Neural cell (in vitro differentiated cells): ENCODE measurements around the gene PTPRN2. TPM values are rescaled to one million over a fixed set of nuclear protein-coding genes. Genes with fewer than 3 reads are reported as not detected.

Source experiments
- H2AFZ ChIP-seq: fragments of 200-600, 300-800 bp; sonication (generic), shearing (Covaris generic); 2 replicates; pipeline ENCODE4 v1.6.0; 2014; ENCODE audit warnings: low read depth, mild to moderate bottlenecking, antibody characterized with exemption, low read length, moderate library complexity
- H3F3A ChIP-seq: fragments of 200-600 bp; shearing (Covaris generic); 2 replicates; pipeline ENCODE4 v1.6.1; 2016; ENCODE audit warnings: mild to moderate bottlenecking, moderate library complexity, mixed read lengths, antibody characterized with exemption, low read length; ENCODE audit not compliant: insufficient read depth, poor library complexity, severe bottlenecking
- H3K27ac ChIP-seq: fragments of 200-600, 300-800 bp; sonication (generic), shearing (Covaris generic); 2 replicates; pipeline ENCODE4 v1.5.1; 2014; ENCODE audit warnings: mild to moderate bottlenecking, low read length, moderate library complexity
- H3K27me3 ChIP-seq: fragments of 300-800, 200-600 bp; sonication (generic), shearing (Covaris generic); 2 replicates; pipeline ENCODE4 v1.6.0; 2014; ENCODE audit warnings: mild to moderate bottlenecking, low read depth, low read length, moderate library complexity; ENCODE audit not compliant: insufficient read depth
- H3K36me3 ChIP-seq: fragments of 300-800, 200-600 bp; sonication (generic), shearing (Covaris generic); 2 replicates; pipeline ENCODE4 v1.5.1; 2014; ENCODE audit warnings: mild to moderate bottlenecking, antibody characterized with exemption, low read length, moderate library complexity; ENCODE audit not compliant: insufficient read depth
- H3K4me2 ChIP-seq: fragments of 300-800, 200-600 bp; sonication (generic), shearing (Covaris generic); 2 replicates; pipeline ENCODE4 v1.6.0; 2014; ENCODE audit warnings: mild to moderate bottlenecking, low read length
- H3K4me3 ChIP-seq: fragments of 300-800, 200-600 bp; sonication (generic), shearing (Covaris generic); 2 replicates; pipeline ENCODE4 v1.5.1; 2014; ENCODE audit warnings: mild to moderate bottlenecking, low read length, moderate library complexity
- H3K79me2 ChIP-seq: fragments of 200-600 bp; shearing (Covaris generic); replicated peaks from 2 replicates; pipeline ENCODE4 v1.6.0; 2014; ENCODE audit warnings: mild to moderate bottlenecking, low read length, moderate library complexity; ENCODE audit not compliant: insufficient read depth
- H3K9ac ChIP-seq: fragments of 300-800, 200-600 bp; sonication (generic), shearing (Covaris generic); 2 replicates; pipeline ENCODE4 v1.6.1; 2016; ENCODE audit warnings: mild to moderate bottlenecking, low read length, mixed read lengths
- H3K9me2 ChIP-seq: fragments of 200-600 bp; shearing (Covaris generic); 2 replicates; pipeline ENCODE4 v1.6.1; 2016; ENCODE audit warnings: mild to moderate bottlenecking, low read length, mixed read lengths; ENCODE audit not compliant: insufficient read depth
- H3K9me3 ChIP-seq: fragments of 200-600, 300-800 bp; sonication (generic), shearing (Covaris generic); 2 replicates; pipeline ENCODE4 v1.6.1; 2016; ENCODE audit warnings: mild to moderate bottlenecking, mixed run types, low read length, moderate library complexity, mixed read lengths
- H4K20me1 ChIP-seq: fragments of 200-600 bp; shearing (Covaris generic); 2 replicates; pipeline ENCODE4 v1.6.1; 2016; ENCODE audit warnings: mild to moderate bottlenecking, mixed run types; ENCODE audit not compliant: insufficient read depth
- EP300 ChIP-seq: fragments of 450-650 bp; conservative IDR thresholded peaks from 2 replicates; pipeline ENCODE4 v1.6.1; 2014; ENCODE audit warnings: antibody characterized with exemption, mild to moderate bottlenecking, moderate library complexity; ENCODE audit not compliant: poor library complexity, severe bottlenecking
- EZH2 ChIP-seq: fragments of 200-600, 300-800 bp; shearing (Covaris generic), sonication (generic); IDR thresholded peaks from 2 replicates; pipeline ENCODE4 v1.6.1; 2014; ENCODE audit warnings: antibody characterized with exemption, low read length, borderline replicate concordance, mild to moderate bottlenecking; ENCODE audit not compliant: insufficient read depth, poor library complexity, severe bottlenecking
- MXI1 ChIP-seq: fragments of 450-650 bp; conservative IDR thresholded peaks from 2 replicates; pipeline ENCODE4 v1.6.1; 2014; ENCODE audit warnings: antibody characterized with exemption, mild to moderate bottlenecking; ENCODE audit not compliant: poor library complexity, severe bottlenecking
- POLR2AphosphoS5 ChIP-seq: IDR thresholded peaks from 2 replicates; pipeline ENCODE4 v1.6.1; 2012
- RAD21 ChIP-seq: fragments of 450-650 bp; conservative IDR thresholded peaks from 2 replicates; pipeline ENCODE4 v1.6.1; 2014; ENCODE audit warnings: antibody characterized with exemption, mild to moderate bottlenecking, moderate library complexity
- SMC3 ChIP-seq: fragments of 450-650 bp; conservative IDR thresholded peaks from 2 replicates; pipeline ENCODE4 v1.6.1; 2014; ENCODE audit warnings: antibody characterized with exemption, mild to moderate bottlenecking, moderate library complexity; ENCODE audit not compliant: poor library complexity
- TAF1 ChIP-seq: IDR thresholded peaks from 2 replicates; pipeline ENCODE4 v1.6.1; 2012; ENCODE audit warnings: low read depth
- polyA plus RNA-seq: library from polyadenylated mRNA; depleted of rRNA; stranded (reverse); fragments of >200 nt; gene quantifications from 2 replicates; pipeline ENCODE4 v1.2.3, GENCODE V29; 2014
- TF ChIP-seq, protein P1 (sequence below): IDR thresholded peaks from 2 replicates; pipeline ENCODE4 v1.6.1; 2012; ENCODE audit warnings: borderline replicate concordance
- TF ChIP-seq, protein P2 (sequence below): fragments of 450-650 bp; IDR thresholded peaks from 2 replicates; pipeline ENCODE4 v1.5.1; 2014; ENCODE audit warnings: antibody characterized with exemption, mild to moderate bottlenecking, moderate library complexity; ENCODE audit not compliant: poor library complexity, severe bottlenecking

PTPRN2 gene
- polyA plus RNA-seq, 1 donor from 2014 or later: 31.0 TPM

DNA sequence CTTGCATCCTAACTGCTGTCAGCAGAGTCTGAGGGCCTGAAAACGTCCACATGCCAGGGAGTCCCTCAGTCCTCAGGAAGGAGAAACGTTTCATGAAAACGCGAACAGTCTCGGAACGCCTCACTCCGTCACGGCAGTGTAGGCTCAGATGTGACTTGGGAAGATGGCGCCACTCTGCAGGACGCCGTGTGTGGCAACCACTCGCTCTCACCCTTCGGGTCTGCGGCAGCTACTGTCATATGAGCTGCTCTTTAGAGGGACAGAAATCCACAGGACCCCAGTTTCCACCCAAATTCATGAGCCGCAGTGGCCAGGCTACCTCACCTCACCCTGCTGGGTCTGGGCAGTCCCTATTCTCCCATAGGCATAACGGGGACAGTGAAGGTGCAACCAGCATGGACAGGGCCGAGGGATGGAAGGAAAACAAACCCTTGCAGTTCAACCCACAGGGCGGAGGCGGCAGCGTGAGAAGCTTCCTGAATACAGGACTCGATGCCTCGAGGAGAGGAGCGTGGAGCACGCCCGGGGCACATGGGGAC, 812.5 kb downstream of the PTPRN2 start:
- Histone ChIP-seq H4K20me1 (no peaks in the 10 kb centered on the region), H3K79me2 (no peaks in the 10 kb centered on the region)
- no peak for TF ChIP-seq RAD21
- TF ChIP-seq, protein P1, sequence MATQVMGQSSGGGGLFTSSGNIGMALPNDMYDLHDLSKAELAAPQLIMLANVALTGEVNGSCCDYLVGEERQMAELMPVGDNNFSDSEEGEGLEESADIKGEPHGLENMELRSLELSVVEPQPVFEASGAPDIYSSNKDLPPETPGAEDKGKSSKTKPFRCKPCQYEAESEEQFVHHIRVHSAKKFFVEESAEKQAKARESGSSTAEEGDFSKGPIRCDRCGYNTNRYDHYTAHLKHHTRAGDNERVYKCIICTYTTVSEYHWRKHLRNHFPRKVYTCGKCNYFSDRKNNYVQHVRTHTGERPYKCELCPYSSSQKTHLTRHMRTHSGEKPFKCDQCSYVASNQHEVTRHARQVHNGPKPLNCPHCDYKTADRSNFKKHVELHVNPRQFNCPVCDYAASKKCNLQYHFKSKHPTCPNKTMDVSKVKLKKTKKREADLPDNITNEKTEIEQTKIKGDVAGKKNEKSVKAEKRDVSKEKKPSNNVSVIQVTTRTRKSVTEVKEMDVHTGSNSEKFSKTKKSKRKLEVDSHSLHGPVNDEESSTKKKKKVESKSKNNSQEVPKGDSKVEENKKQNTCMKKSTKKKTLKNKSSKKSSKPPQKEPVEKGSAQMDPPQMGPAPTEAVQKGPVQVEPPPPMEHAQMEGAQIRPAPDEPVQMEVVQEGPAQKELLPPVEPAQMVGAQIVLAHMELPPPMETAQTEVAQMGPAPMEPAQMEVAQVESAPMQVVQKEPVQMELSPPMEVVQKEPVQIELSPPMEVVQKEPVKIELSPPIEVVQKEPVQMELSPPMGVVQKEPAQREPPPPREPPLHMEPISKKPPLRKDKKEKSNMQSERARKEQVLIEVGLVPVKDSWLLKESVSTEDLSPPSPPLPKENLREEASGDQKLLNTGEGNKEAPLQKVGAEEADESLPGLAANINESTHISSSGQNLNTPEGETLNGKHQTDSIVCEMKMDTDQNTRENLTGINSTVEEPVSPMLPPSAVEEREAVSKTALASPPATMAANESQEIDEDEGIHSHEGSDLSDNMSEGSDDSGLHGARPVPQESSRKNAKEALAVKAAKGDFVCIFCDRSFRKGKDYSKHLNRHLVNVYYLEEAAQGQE: no peak
- TF ChIP-seq SMC3: no peak
- TF ChIP-seq TAF1: no peak
- TF ChIP-seq, protein P2, sequence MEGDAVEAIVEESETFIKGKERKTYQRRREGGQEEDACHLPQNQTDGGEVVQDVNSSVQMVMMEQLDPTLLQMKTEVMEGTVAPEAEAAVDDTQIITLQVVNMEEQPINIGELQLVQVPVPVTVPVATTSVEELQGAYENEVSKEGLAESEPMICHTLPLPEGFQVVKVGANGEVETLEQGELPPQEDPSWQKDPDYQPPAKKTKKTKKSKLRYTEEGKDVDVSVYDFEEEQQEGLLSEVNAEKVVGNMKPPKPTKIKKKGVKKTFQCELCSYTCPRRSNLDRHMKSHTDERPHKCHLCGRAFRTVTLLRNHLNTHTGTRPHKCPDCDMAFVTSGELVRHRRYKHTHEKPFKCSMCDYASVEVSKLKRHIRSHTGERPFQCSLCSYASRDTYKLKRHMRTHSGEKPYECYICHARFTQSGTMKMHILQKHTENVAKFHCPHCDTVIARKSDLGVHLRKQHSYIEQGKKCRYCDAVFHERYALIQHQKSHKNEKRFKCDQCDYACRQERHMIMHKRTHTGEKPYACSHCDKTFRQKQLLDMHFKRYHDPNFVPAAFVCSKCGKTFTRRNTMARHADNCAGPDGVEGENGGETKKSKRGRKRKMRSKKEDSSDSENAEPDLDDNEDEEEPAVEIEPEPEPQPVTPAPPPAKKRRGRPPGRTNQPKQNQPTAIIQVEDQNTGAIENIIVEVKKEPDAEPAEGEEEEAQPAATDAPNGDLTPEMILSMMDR: no peak
- TF ChIP-seq EP300: no peak
- no peak for TF ChIP-seq POLR2AphosphoS5
- TF ChIP-seq EZH2: no peak
- no peak for TF ChIP-seq MXI1

DNA sequence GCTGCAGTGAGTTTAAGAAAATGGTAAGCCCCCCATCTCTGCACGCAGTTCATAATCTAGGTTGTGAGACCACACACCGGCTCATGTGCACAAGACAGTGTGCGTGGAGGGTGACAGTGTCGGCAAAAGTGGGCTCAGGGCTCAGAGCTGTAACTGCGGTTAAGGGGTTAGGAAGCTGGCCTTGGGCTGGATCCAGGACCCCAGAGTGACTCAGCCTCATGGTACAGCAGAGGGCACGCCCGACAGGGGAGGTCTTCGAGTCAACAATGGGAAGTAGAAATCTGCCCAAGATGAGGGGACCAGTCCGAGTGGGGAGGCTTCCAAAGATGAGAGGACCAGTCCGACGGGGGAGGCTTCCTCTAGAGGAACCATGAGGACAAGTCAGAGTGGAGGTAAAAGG, 813.1 kb downstream of the PTPRN2 start:
- Histone ChIP-seq H2AFZ (no peak overlapping the region), H3K9ac (no peak overlapping the region), H3F3A (no peaks in the 10 kb centered on the region), H4K20me1 (no peaks in the 10 kb centered on the region), H3K9me2 (no peaks in the 10 kb centered on the region), H3K79me2 (no peaks in the 10 kb centered on the region), H3K4me2 (no peak overlapping the region), H3K4me3 (no peak overlapping the region), H3K36me3 (no peaks in the 10 kb centered on the region), H3K27ac (no peak overlapping the region), H3K9me3 (peaks cover 5% of the 10 kb centered on the region), H3K27me3 (peaks cover 6% of the 10 kb centered on the region)
- TF ChIP-seq EZH2 (no peak), EP300 (no peak), POLR2AphosphoS5 (no peak), MXI1 (no peak), TAF1 (no peak), RAD21 (no peak), SMC3 (no peak)
- TF ChIP-seq, protein P2: no peak
- TF ChIP-seq, protein P1: no peak

More for the DNA sequence above, 812.5 kb downstream of the PTPRN2 start:
- Histone ChIP-seq H3F3A (no peaks in the 10 kb centered on the region), H3K9ac (no peak overlapping the region), H3K9me3 (peaks cover 5% of the 10 kb centered on the region), H3K4me2 (no peak overlapping the region), H2AFZ (no peak overlapping the region), H3K27ac (no peak overlapping the region), H3K27me3 (peaks cover 6% of the 10 kb centered on the region), H3K4me3 (no peak overlapping the region), H3K9me2 (no peaks in the 10 kb centered on the region), H3K36me3 (no peaks in the 10 kb centered on the region)
